Fibroblast of skin of abdomen (primary cell): ENCODE data around the gene CBLB.
"Not testable (repeated sequence)": the region's sequence is repeated elsewhere in the genome, so short reads cannot be mapped to it uniquely, and the experiment has no call there.

Experiments
- DNase-seq: peaks from one replicate; pipeline ENCODE4 v3.0.0-alpha.2; 2013

Gene CBLB

DNA sequence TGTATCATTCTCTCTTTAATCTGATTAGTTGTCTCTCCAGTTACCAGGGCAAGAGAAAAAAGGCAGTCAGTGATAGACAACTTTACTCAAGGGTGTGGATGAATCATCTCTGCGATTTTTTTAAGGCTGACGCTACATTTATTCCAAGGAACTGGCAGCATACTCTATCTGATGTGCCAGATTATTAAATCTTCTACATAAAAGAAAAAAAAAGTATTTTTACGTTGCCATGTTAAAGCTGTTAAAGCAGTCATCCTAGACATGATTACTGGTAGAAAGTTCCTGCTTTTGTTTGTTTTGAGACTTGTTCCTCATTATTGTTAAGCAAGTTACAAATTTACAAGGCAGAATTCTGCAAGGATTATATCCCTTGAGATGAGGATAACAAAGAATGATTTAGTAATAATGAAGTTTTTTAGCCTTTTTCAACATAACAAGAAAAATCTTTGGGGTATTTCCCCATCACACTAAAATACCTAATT lies 121.7 kb downstream of the CBLB start:
- DNase-seq, result peak; percentile 62

GRCh38 chr3:105746231-105746996 lies 122.4 kb downstream of the CBLB start:
- no peak for DNase-seq

DNA sequence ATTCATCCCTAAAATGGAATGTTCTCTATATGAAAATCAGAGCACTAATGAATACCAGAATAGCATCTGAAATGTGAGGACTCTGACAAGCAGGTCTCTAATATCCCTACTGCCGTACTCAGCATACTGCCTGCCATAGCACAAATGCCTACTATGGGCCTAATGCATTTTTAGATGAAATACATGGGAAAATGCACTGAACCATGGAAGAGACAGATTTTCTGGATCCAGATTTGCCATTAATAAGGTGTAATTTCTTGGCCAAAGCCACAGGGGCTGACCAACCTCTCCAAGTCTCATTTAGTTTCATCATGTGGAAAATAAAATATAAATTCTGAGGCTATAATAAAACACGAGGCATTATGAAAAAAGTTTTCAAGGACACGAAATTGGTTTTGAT lies 123.8 kb downstream of the CBLB start:
- no peak for DNase-seq

DNA sequence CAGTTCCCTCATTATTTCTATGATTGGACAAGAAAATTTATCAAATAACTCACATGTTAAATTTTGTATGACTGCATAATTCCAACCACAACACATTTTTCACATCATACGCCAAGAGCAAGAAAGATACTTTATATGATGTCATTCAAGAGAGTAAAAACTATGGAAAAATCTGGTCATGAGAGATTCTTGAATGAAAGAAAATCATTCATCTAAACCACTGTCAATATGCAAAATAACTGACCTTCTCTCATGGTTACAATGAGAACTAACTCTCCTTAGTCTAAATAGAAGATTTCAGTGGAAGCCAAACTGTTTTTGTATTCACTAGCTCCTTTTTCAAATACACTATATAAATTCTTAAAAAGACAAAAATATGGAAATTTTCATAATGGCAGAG lies 124.6 kb downstream of the CBLB start:
- DNase-seq, result no peak

GRCh38 chr3:105733356-105733755 lies 135.5 kb downstream of the CBLB start:
- DNase-seq, result no peak

- DNase-seq, result no peak
Observed at GRCh38 chr3:105731686-105732085, 137.1 kb downstream of the CBLB start.

- DNase-seq, result no peak
Observed at GRCh38 chr3:105730801-105731354, 137.9 kb downstream of the CBLB start.

GRCh38 chr3:105729667-105730066 lies 139.1 kb downstream of the CBLB start:
- DNase-seq, result peak; percentile 23

- no peak for DNase-seq
Observed at GRCh38 chr3:105728771-105729312, 140.0 kb downstream of the CBLB start.

- DNase-seq, result not testable (repeated sequence)
Observed at GRCh38 chr3:105727036-105727435, 141.8 kb downstream of the CBLB start.

GRCh38 chr3:105722943-105723556 lies 145.8 kb downstream of the CBLB start:
- DNase-seq, result no peak

DNA sequence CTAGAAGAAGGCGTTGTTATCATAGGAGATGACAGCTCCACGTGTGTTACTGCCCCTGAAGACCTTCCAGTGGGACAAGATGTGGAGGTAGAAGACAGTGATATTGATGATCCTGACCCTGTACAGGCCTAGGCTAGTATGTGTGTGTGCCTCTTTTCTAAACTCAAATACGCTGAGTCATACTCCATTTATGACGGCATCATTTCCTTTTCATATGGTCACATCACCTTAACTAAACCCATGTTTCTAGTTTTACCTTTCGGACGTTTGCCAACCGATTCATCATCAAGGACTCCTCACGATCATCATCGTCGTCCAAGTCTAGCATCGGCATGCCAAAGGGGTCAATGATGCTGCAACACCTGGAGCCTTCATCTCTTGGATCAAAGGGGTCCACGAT lies 149.0 kb downstream of the CBLB start:
- no peak for DNase-seq

- DNase-seq, result peak; percentile 66
Observed at GRCh38 chr3:105715372-105715771, 153.4 kb downstream of the CBLB start.

DNA sequence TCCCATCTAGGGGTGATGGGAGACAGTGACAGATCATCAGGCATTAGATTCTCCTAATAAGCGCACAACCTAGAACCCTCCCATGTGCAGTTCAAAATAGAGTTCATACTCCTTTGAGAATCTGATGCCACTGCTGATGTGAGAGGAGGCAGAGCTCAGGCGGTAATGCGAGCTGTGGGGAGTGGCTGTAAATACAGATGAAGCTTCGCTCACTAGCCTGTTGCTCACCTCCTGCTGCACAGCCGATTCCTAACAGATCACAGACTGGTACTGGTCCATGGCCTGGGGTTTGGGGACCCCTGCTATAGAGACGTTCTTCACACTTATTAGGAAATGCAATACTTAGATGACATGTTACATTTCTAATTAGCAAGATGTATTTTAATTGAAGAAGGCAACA lies 154.4 kb downstream of the CBLB start:
- DNase-seq, result no peak

DNA sequence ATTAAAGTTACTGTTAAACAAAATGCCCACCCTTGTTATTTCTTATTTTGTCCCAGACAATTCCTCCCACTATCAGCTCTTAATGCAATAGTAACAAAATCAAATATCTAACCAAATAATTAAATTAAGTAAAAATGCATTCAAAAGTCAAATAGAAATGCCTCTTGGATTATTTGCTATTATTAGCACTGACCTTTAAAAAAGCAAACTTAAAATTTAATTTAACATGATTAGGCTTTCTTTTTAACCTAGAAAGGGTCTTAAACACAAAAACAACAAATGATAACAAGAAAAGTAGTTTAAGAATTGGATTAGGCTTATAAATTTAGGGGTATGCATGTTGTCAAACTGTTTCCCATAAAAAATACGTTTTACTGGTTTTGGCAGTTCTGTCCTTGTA lies 159.8 kb downstream of the CBLB start:
- DNase-seq, result no peak

DNA sequence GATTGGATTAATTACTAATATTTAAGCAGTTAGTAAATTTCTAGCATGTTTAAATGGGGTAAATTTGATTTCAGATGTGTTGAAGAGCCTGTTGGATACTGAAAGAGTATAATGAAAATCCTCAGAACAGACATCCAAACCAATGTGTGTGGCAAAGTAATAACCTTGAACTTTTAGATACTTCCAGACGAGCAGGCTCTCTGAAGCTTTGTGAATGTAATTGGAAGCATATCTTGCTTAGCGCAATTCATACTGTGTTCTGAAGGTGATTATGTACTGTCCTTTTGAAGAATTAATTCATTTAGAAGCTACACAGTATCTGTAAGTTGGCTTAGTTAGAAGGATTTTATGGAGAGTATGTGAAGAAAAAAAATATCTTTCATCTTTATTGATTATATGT lies 161.8 kb downstream of the CBLB start:
- no peak for DNase-seq

- no peak for DNase-seq
Observed at GRCh38 chr3:105704726-105705410, 163.9 kb downstream of the CBLB start.

GRCh38 chr3:105700575-105700974 lies 168.2 kb downstream of the CBLB start:
- no peak for DNase-seq

- DNase-seq, result no peak
Observed at GRCh38 chr3:105691633-105692032, 177.2 kb downstream of the CBLB start.

DNA sequence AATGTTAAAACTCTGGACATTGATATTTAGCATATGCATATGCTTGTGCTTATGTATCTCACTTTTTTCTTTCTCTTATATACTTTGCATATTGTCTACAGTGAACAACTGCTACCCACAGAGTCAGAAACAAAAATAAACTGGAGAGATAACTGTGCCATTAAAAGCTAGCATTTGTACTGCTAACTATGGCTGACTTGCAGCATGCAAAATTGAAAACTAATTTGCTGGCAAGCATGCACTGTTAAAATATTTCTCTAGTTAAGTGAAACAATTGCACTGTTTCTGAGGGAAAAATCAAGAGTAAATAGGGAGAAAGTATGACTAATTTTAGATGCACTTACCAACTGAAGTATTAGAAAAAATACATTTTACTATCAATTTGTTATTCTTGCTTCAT lies 177.8 kb downstream of the CBLB start:
- no peak for DNase-seq

DNA sequence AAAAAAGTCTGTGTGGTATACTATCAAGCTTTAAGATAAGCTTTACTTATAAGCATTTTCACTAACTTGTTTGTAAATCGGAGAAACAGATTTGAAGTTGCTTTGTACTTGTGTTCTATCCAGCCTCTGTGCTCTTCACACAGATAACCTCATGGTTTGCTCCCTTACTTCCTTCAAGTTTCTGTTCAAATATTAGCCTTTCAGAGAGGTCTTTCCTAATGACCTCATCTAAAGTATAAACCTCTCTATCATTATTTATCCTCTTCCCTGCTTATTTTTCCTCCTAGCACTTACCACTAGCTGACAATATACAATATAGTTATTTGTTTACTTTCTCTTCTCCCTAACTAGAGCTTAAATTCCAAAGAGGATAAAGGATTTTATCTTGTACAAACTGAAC lies 180.0 kb downstream of the CBLB start:
- no peak for DNase-seq

- DNase-seq, result peak; percentile 24
Observed at GRCh38 chr3:105686278-105686897, 182.4 kb downstream of the CBLB start.

DNA sequence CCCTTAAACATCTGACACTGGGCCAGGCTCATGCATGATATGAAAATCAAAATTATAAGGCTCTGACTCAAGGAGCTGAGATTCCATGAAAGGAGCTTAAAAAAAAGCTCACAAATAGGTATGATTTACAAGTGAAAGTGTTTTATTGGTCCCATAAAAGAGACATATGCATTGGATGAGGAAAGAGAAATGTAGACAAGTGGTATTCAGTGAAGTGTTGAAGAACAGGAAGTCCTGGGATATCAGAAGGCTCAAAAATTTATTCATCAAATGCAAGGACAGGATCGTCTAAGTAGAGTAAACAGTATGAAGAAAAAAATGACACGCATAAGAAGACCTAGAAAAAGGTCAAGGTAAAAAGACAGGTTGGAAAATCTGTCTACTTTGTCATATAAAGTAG lies 188.9 kb downstream of the CBLB start:
- no peak for DNase-seq
